Tibial artery (tissue), 4 donors: ENCODE results near the gene SECTM1.

ENCODE experiments used
- DNase-seq, 2 donors: peaks; one replicate each; pipeline ENCODE4 v3.0.0-alpha.2; 2019
- H3K27ac ChIP-seq, 2 donors: fragments of 200-600 bp; sonication (generic) in 1 of 2; 1 replicate in 1 of 2; 2 replicates in 1 of 2; pipeline ENCODE4 v1.5.1; 2018 to 2019; ENCODE audit warnings: mild to moderate bottlenecking in 1 of 2
- H3K27me3 ChIP-seq, 2 donors: fragments of 200-600 bp; sonication (generic) in 1 of 2; one replicate each; pipeline versions ENCODE4 v1.5.1 to v1.6.0; 2016 to 2019
- H3K36me3 ChIP-seq, 3 donors: fragments of 200-600 bp; sonication (generic) in 2 of 3; one replicate each; pipeline ENCODE4 v1.5.1; 2016 to 2019; ENCODE audit warnings: mild to moderate bottlenecking in 2 of 3
- H3K4me1 ChIP-seq, 4 donors: fragments of 200-600 bp; sonication (generic) in 2 of 4; 1 replicate in 3 of 4; 2 replicates in 1 of 4; pipeline ENCODE4 v1.5.1; 2016 to 2019
- H3K4me3 ChIP-seq, 2 donors: fragments of 200-600 bp; sonication (generic) in 1 of 2; 1 replicate in 1 of 2; 2 replicates in 1 of 2; pipeline ENCODE4 v1.5.1; 2018 to 2019; ENCODE audit warnings: mild to moderate bottlenecking in 2 of 2
- H3K9me3 ChIP-seq, 3 donors: fragments of 200-600 bp; sonication (generic) in 1 of 3; one replicate each; pipeline ENCODE4 v1.5.1; 2016 to 2019
- intact Hi-C: fragments of 100-400 bp; cut with DNase I; formaldehyde crosslinking; loops from one replicate; pipeline ENCODE4 v1.15.0; 2023; ENCODE audit warnings: low total_unique reads
- TF ChIP-seq, protein P1 (sequence below), 2 experiments: fragments of 200-600 bp in 1 of 2; fragments of 450-650 bp in 1 of 2; IDR thresholded peaks; one replicate each; pipeline ENCODE4 v1.5.1; 2017 to 2019; ENCODE audit warnings: antibody characterized with exemption in 2 of 2, mild to moderate bottlenecking in 1 of 2, moderate library complexity in 1 of 2

SECTM1 gene

GRCh38 chr17:82296511-82297279, 36.9 kb downstream of the SECTM1 start:
- TF ChIP-seq, protein P1, sequence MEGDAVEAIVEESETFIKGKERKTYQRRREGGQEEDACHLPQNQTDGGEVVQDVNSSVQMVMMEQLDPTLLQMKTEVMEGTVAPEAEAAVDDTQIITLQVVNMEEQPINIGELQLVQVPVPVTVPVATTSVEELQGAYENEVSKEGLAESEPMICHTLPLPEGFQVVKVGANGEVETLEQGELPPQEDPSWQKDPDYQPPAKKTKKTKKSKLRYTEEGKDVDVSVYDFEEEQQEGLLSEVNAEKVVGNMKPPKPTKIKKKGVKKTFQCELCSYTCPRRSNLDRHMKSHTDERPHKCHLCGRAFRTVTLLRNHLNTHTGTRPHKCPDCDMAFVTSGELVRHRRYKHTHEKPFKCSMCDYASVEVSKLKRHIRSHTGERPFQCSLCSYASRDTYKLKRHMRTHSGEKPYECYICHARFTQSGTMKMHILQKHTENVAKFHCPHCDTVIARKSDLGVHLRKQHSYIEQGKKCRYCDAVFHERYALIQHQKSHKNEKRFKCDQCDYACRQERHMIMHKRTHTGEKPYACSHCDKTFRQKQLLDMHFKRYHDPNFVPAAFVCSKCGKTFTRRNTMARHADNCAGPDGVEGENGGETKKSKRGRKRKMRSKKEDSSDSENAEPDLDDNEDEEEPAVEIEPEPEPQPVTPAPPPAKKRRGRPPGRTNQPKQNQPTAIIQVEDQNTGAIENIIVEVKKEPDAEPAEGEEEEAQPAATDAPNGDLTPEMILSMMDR (IDR thresholded peaks at IDR 0.05): no peak
- Histone ChIP-seq H3K27ac (peak overlapping the region; percentile 74 to 78), H3K4me1 (peaks cover 0 to 50% (median 33%) of the 10 kb centered on the region in 4 donors), H3K36me3 (no peaks in the 10 kb centered on the region), H3K4me3 (peak overlapping the region in 1 of 2 donors; percentile 48), H3K9me3 (no peaks in the 10 kb centered on the region), H3K27me3 (peaks cover 0 to 12% of the 10 kb centered on the region in 2 donors)
- intact Hi-C loops: loop anchor here (10.0 kb wide), 1 partner anchor 52 kb away; no protein-coding TSS in a partner anchor
- no peak for DNase-seq

DNA sequence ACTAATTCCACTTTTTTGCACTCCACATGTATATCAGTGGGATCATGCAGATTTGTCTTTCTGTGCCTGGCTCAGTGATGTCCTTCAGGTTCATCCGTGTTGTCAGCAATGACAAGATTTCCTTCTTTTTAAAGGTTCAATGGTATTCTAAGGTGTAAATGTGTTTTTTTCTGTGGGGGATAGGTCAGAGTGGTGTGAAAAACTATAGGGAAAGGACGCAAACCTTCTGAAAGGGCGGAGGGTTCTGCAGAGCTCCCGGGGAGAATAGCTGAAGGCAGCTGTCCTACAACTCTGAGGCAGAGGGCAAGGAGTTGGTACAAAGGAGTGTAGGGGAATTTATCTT, 38.1 kb downstream of the SECTM1 start:
- DNase-seq: no peak
- H3K27ac ChIP-seq: no peak overlapping the region
- no peak overlapping the region for H3K4me3 ChIP-seq
- H3K4me1 ChIP-seq: peaks cover 0 to 43% (median 31%) of the 10 kb centered on the region in 4 donors
- no peaks in the 10 kb centered on the region for H3K27me3 ChIP-seq
- H3K9me3 ChIP-seq: no peaks in the 10 kb centered on the region
- TF ChIP-seq, protein P1 (IDR thresholded peaks at IDR 0.05): no peak
- intact Hi-C loops: loop anchor here (10.0 kb wide), 1 partner anchor 51 kb away; no protein-coding TSS in a partner anchor
- H3K36me3 ChIP-seq: no peaks in the 10 kb centered on the region

DNA sequence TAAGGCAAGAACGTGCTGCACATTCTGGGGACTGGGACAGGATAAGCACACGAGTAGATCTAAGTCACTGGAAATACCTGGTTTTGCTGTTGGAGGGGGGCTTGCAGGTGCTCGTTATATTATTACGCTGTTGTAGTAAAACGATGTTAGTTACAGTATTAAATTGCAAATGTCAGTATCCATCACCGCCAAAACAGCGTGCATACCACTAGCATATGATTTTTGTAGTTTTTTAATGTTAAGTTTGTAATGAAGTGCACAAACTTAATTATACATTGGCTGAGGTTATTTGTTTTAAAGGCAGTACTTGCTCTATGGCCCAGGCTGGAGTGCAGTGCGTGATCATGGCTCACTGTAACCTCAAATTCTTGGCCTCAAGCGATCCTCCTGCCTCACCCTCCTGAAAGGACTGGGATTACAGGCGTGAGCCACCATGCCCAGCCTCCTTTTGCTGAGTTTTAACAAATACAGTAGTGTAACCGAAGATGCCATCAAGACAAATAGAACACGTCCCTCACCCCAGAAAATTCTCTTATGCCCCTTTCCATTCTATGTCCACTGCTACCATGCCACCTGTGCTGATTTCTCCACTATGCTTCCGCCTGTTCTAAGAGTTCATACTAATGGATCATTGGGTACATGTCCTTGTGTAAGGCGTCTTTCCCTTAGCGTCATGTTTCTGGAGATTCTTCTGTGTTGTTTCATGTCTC, 39.3 kb downstream of the SECTM1 start:
- Histone ChIP-seq H3K27me3 (no peaks in the 10 kb centered on the region), H3K9me3 (no peaks in the 10 kb centered on the region), H3K4me1 (peaks cover 0 to 42% (median 31%) of the 10 kb centered on the region in 4 donors), H3K4me3 (peak overlapping the region in 1 of 2 donors; percentile 84), H3K36me3 (no peaks in the 10 kb centered on the region), H3K27ac (peak overlapping the region in 1 of 2 donors; percentile 97)
- no peak for DNase-seq
- TF ChIP-seq, protein P1 (IDR thresholded peaks at IDR 0.05): no peak
- intact Hi-C loops: loop anchor here (10.0 kb wide), 1 partner anchor 49 kb away; no protein-coding TSS in a partner anchor

DNA sequence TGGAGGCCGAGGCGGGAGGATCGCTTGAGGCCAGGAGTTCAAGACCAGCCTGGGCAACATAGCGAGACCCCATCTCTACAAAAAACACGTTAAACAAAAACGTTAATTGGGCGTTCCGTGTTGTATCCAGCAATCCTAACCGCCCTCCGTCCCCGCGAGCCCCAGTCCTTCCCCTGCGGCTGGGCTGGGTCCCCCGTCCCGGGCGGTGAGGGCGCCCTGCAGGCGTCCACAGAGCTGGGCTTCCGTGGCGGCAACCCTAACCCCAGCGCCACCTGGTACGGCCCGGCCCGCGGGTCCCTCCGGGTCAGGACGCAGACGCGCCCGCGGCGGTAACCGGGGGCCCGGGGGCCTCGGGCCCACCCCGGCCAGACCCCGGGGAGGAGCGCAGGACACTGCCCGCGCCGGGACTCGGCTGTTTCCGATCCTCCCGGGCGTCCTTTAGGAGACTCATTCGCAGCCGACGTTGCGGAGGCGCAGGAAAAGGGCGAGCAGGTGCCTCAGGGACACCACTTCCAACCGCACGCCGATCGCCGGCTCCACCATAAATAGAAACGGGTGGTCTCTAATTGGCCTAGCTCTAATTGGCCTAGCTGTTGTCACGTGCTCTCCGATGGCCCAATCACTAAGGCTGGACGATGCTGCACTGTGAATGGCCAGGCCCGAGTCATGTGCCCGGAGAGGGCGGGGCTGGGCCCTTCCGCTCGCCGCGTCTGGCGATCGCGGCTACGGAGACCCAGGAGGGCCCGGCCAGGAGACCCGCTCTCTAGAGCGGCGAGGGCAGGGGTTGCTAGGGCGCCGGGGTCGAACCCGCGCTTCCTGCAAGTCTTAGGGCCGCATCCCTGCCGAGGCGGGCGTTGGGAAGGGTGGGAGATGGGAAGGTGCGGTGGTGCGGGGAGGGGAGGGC, 41.1 kb downstream of the SECTM1 start:
- peak; percentile 97 to 98 for DNase-seq
- no peaks in the 10 kb centered on the region for H3K36me3 ChIP-seq
- H3K27ac ChIP-seq: peak overlapping the region; percentile 97 to 98
- peaks cover 0 to 27% (median 16%) of the 10 kb centered on the region in 4 donors for H3K4me1 ChIP-seq
- peak overlapping the region; percentile 69 to 84 for H3K4me3 ChIP-seq
- H3K9me3 ChIP-seq: no peaks in the 10 kb centered on the region
- H3K27me3 ChIP-seq: no peaks in the 10 kb centered on the region
- intact Hi-C loops: loop anchor here (10.0 kb wide), 1 partner anchor 48 kb away; no protein-coding TSS in a partner anchor
- TF ChIP-seq, protein P1 (IDR thresholded peaks at IDR 0.05): no peak
